ENCODE results near the gene MED12L.

GRCh38 chr3:151086484-151087456 lies 1.3 kb downstream of the MED12L start:
- peak; percentile 61 to 70 for TF ChIP-seq CTCF (conservative IDR thresholded peaks at IDR 0.05 in 1 of 2, IDR thresholded peaks at IDR 0.05 in 1 of 2; ENCODE audit: low read depth in 1 of 2, low read length in 2 of 2)
- TF ChIP-seq EZH2 (IDR thresholded peaks at IDR 0.05; ENCODE audit: low read length, missing control alignments): peak; percentile 90

All from fibroblast of lung (primary cell).